HL-60 (cell line): ENCODE measurements around the gene PRRC2C.
"Not testable (repeated sequence)": the region's sequence is repeated elsewhere in the genome, so short reads cannot be mapped to it uniquely, and the experiment has no call there.

Experiments used
- DNase-seq, 2 experiments: peaks; one replicate each; pipeline ENCODE4 v3.0.0-alpha.2; 2010 to 2020; ENCODE audit warnings: low read depth in 1 of 2, low spot score in 1 of 2
- H3K27ac ChIP-seq: fragments of 250-450 bp; sonication (Bioruptor Pico); replicated peaks from 2 replicates; pipeline ENCODE4 v1.5.1; 2020; ENCODE audit warnings: mild to moderate bottlenecking, moderate library complexity
- H3K27me3 ChIP-seq: fragments of 250-450 bp; sonication (Bioruptor Pico); 2 replicates; pipeline ENCODE4 v1.5.1; 2021; ENCODE audit warnings: mild to moderate bottlenecking, moderate library complexity; ENCODE audit not compliant: insufficient read depth, poor library complexity, severe bottlenecking
- H3K4me3 ChIP-seq: replicated peaks from 2 replicates; pipeline ENCODE4 v1.5.1; 2011; ENCODE audit warnings: mild to moderate bottlenecking, control low read depth, low read length; ENCODE audit not compliant: insufficient read depth
- CTCF ChIP-seq: IDR thresholded peaks from one replicate; pipeline ENCODE4 v1.5.1; 2011; ENCODE audit warnings: low read length, control low read depth, inconsistent platforms; ENCODE audit not compliant: insufficient read depth
- GABPA ChIP-seq: IDR thresholded peaks from 2 replicates; pipeline ENCODE4 v1.6.1; 2012; ENCODE audit warnings: low read depth
- POLR2AphosphoS5 ChIP-seq: IDR thresholded peaks from 2 replicates; pipeline ENCODE4 v1.6.1; 2012; ENCODE audit warnings: low read depth
- REST ChIP-seq: IDR thresholded peaks from 2 replicates; pipeline ENCODE4 v1.6.1; 2012; ENCODE audit warnings: low read depth; ENCODE audit not compliant: insufficient replicate concordance
- SPI1 ChIP-seq: IDR thresholded peaks from 2 replicates; pipeline ENCODE4 v1.6.1; 2012; ENCODE audit warnings: low read depth, mild to moderate bottlenecking, borderline replicate concordance

The PRRC2C gene

GRCh38 chr1:171550050-171550449 lies 64.7 kb downstream of the PRRC2C start:
- no peak for DNase-seq
- H3K27ac ChIP-seq = no peak overlapping the region
- H3K4me3 ChIP-seq = no peak overlapping the region
- no peaks in the 10 kb centered on the region for H3K27me3 ChIP-seq
- TF ChIP-seq GABPA (no peak), SPI1 (no peak), POLR2AphosphoS5 (no peak), REST (no peak), CTCF (no peak)

GRCh38 chr1:171550598-171551100 lies 65.3 kb downstream of the PRRC2C start:
- not testable (repeated sequence) for H3K27me3 ChIP-seq, H3K27ac ChIP-seq, H3K4me3 ChIP-seq, DNase-seq

GRCh38 chr1:171553960-171554359 lies 68.6 kb downstream of the PRRC2C start:
- not testable (repeated sequence) for H3K27ac ChIP-seq, DNase-seq, H3K27me3 ChIP-seq

GRCh38 chr1:171563675-171564074 lies 78.3 kb downstream of the PRRC2C start:
- TF ChIP-seq REST (no peak), SPI1 (no peak), GABPA (no peak), POLR2AphosphoS5 (no peak), CTCF (no peak)
- Histone ChIP-seq H3K27ac (no peak overlapping the region), H3K4me3 (no peak overlapping the region), H3K27me3 (no peaks in the 10 kb centered on the region)
- DNase-seq = no peak

More at GRCh38 chr1:171553960-171554359, 68.6 kb downstream of the PRRC2C start:
- H3K4me3 ChIP-seq = not testable (repeated sequence)

GRCh38 chr1:171566467-171566866 lies 81.1 kb downstream of the PRRC2C start:
- Histone ChIP-seq H3K27ac (no peak overlapping the region), H3K27me3 (no peaks in the 10 kb centered on the region), H3K4me3 (no peak overlapping the region)
- TF ChIP-seq SPI1 (no peak), REST (no peak), GABPA (no peak), POLR2AphosphoS5 (no peak), CTCF (no peak)
- DNase-seq = no peak
